Measurements from ENCODE around the gene YIPF4.
"Not testable (repeated sequence)": the region's sequence is repeated elsewhere in the genome, so short reads cannot be mapped to it uniquely, and the experiment has no call there.

The YIPF4 gene

DNA sequence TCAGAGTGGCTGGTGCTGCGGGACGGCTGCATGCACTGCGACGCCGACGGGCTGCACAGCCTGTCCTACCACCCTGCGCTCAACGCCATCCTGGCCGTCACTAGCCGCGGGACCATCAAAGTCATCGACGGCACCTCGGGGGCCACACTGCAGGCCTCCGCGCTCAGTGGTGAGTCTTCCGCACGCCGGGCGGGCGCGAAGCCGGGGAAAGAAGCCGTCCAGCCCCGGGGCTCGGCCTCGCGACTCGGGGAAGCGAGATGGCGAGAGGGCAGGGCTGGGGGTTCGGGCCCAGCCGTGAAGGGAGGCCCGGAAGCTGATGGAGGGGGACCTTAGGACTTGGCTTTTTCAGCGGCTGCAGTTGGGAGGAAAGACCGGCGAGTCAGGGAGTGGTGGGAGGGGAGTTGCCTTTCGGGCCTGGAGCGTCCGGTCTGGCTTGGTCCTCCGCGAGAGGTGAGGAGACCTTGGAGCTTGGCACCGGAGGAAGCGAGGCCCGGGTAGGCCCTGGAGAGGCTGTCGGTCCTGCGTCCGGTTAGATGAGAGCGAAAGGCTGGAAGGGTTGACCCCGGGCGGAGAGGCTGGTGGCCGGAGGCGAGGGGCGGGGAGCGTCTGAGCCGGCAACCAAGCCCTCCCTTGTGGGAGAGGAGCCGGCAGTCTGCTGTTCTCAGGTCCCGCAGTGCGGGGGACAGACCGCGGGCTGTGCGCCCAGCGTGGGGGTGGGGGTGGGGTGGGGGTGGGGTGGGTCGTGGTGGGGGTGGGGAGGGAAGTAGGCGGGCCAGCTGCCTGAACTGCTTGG, 79.8 kb downstream of the YIPF4 start:
- TF ChIP-seq, protein P1, sequence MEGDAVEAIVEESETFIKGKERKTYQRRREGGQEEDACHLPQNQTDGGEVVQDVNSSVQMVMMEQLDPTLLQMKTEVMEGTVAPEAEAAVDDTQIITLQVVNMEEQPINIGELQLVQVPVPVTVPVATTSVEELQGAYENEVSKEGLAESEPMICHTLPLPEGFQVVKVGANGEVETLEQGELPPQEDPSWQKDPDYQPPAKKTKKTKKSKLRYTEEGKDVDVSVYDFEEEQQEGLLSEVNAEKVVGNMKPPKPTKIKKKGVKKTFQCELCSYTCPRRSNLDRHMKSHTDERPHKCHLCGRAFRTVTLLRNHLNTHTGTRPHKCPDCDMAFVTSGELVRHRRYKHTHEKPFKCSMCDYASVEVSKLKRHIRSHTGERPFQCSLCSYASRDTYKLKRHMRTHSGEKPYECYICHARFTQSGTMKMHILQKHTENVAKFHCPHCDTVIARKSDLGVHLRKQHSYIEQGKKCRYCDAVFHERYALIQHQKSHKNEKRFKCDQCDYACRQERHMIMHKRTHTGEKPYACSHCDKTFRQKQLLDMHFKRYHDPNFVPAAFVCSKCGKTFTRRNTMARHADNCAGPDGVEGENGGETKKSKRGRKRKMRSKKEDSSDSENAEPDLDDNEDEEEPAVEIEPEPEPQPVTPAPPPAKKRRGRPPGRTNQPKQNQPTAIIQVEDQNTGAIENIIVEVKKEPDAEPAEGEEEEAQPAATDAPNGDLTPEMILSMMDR (IDR thresholded peaks at IDR 0.05; ENCODE audit: insufficient read depth, low read depth, low read length, missing control alignments), result no peak
- DNase-seq (ENCODE audit: low read depth), result peak; percentile 58
- peak overlapping the region; percentile 99 for H3K4me3 ChIP-seq (ENCODE audit: low read depth, low read length)

DNA sequence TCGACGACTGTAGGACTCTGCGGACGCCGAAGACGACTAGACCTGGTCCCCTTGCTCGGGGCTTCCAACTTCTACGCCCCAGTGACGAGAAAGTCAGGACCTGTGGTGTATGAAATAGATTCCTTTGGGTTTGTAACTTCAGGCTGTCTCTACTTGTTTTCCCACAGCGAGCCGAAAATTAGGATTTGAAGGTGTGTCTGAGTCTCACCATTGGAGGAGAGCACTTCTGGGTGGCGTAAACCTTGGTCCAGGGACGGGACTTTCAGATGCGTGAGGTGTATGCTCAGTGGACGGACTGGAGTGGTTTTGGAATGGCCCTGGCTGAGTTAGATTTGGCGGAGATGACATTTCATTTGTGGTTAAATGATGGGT, 80.4 kb downstream of the YIPF4 start:
- peak; percentile 40 for DNase-seq (ENCODE audit: low read depth)
- H3K4me3 ChIP-seq (ENCODE audit: low read depth, low read length), result peak overlapping the region; percentile 99
- TF ChIP-seq, protein P1 (IDR thresholded peaks at IDR 0.05; ENCODE audit: insufficient read depth, low read depth, low read length, missing control alignments), result no peak

DNA sequence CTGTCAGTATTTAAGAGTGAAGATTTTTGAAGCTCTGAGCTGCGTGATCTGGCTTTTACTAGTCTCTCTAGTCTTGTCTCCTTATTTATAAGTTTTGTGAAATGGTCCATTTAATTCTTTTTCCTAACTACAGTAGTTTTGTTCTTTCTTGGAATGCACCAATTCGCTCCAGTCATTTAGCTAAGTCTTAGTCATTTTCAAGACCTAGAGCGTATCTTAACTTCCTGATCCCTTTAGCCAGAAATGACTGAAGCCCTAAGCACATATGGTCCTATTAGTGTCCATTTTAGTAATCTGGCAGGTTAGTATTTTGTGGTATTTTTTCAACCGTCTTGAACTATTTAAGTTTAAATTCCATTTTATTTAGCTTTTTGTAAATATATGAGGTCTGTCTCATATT, 82.7 kb downstream of the YIPF4 start:
- TF ChIP-seq, protein P1 (IDR thresholded peaks at IDR 0.05; ENCODE audit: insufficient read depth, low read depth, low read length, missing control alignments), result no peak
- peak; percentile 59 for DNase-seq (ENCODE audit: low read depth)
- H3K4me3 ChIP-seq (ENCODE audit: low read depth, low read length), result peak overlapping the region; percentile 30; the same call in 1 of the 2 replicates

DNA sequence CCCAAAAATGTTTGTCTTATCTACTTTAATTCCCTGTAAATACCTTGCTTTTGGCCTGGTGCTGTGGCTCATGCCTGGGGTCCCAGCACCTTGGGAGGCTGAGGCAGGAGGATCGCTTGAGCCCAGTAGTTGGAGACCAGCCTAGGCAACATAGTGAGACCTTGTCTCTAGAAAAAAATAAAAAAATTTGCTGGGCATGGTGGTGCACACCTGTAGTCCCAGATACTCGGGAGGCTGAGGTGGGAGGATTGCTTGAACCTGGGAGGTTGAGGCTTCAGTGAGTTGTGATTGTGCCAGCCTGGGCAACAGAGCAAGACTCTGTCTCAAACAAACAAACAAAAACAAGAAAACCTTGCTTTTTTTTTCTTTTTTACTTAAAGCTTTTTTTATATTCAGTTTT, 85.3 kb downstream of the YIPF4 start:
- DNase-seq (ENCODE audit: low read depth); H3K4me3 ChIP-seq (ENCODE audit: low read depth, low read length): not testable (repeated sequence)

DNA sequence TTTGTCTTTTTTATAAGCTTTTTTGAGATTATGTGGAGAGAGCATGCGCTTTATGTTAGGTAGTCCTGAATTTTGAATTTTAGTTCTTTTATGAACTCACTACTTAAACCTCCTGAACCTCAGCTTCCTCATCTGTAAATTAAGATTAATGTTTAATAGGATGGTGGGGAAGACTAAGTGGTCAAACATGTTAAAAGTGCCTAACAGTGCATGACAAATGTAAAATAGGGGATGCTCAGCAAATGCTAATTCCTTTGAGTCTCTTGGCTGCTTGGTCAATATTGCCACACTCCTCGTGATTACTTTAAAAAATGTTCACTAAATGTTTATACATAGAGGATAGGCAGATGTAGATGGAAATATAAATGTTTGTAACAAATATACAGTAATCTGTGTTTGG, 85.9 kb downstream of the YIPF4 start:
- TF ChIP-seq, protein P1 (IDR thresholded peaks at IDR 0.05; ENCODE audit: insufficient read depth, low read depth, low read length, missing control alignments), result no peak
- H3K4me3 ChIP-seq (ENCODE audit: low read depth, low read length), result no peak overlapping the region
- DNase-seq (ENCODE audit: low read depth), result no peak

DNA sequence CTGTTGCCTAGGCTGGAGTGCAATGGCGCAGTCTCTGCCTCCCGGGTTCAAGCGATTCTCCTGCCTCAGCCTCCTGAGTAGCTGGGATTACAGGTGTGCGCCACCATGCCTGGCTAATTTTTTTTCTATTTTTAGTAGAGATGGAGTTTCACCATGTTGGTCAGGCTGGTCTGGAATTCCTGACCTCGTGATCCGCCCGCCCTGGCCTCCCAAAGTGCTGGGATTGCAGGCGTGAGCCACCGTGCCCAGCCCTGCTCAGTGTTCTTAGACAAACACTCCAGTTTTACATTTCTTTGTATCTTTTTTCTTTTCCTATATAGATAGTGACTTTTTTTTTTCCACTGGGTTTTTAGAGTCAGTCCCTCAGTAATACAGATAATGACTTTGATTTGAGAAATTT, 86.6 kb downstream of the YIPF4 start:
- not testable (repeated sequence) for DNase-seq (ENCODE audit: low read depth); H3K4me3 ChIP-seq (ENCODE audit: low read depth, low read length)

DNA sequence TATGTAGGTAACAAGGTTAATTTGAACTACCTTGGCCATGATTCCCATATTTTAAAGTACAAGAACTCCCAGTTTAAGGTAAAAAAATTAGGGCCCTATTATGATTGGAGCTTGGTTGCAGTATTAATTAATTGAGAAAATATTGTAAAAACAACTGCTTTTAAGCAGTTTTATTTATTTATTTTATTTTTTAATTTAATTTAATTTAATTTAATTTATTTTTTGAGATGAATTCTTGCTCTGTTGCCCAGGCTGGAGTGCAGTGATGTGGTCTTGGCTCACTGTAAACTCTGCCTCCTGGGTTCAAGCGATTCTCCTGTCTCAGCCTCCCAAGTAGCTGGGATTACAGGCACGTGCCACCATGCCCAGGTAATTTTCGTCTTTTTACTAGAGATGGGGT, 88.0 kb downstream of the YIPF4 start:
- DNase-seq (ENCODE audit: low read depth); H3K4me3 ChIP-seq (ENCODE audit: low read depth, low read length): not testable (repeated sequence)

Data from GM12865 (cell line).